GM12891 (cell line): ENCODE results near the gene ABLIM2.

ENCODE experiments used
- POLR2A ChIP-seq: IDR thresholded peaks from 2 replicates; pipeline ENCODE4 v1.6.1; 2011; ENCODE audit warnings: low read depth, low read length, control low read depth
- POLR2AphosphoS5 ChIP-seq: IDR thresholded peaks from 2 replicates; pipeline ENCODE4 v1.6.1; 2011; ENCODE audit warnings: low read depth, low read length, control low read depth
- SPI1 ChIP-seq: IDR thresholded peaks from 2 replicates; pipeline ENCODE4 v1.6.1; 2011; ENCODE audit warnings: low read depth, low read length, control low read depth
- TAF1 ChIP-seq: IDR thresholded peaks from 2 replicates; pipeline ENCODE4 v1.6.1; 2011; ENCODE audit warnings: low read depth, low read length, control low read depth

- TF ChIP-seq POLR2A = no peak
- TF ChIP-seq POLR2AphosphoS5 = no peak
- no peak for TF ChIP-seq TAF1
- TF ChIP-seq SPI1 = no peak
Observed at GRCh38 chr4:8013976-8014726, 144.5 kb downstream of the ABLIM2 start.
